Endometrial microvascular endothelial cells (primary cell): ENCODE results near the gene PSENEN. TPM values are rescaled to one million over a fixed set of nuclear protein-coding genes. Genes with fewer than 3 reads are reported as not detected.
"Not testable (repeated sequence)": the region's sequence is repeated elsewhere in the genome, so short reads cannot be mapped to it uniquely, and the experiment has no call there.

Source experiments
- in situ Hi-C: cut with HindIII; loops from 2 replicates; pipeline ENCODE4 v1.10.0; 2017; ENCODE audit warnings: low sequenced_read_pairs, low pct_unique_long_range_greater_than_20kb; ENCODE audit errors: inconsistent ontology term
- total RNA-seq: library from RNA; depleted of rRNA; stranded (reverse); fragments of >200 nt; gene quantifications from one replicate; pipeline ENCODE4 v1.2.3, GENCODE V29; 2015; ENCODE audit errors: inconsistent ontology term

Gene PSENEN
- total RNA-seq, 1 donor from 2014 or later, result 36.0 TPM

DNA sequence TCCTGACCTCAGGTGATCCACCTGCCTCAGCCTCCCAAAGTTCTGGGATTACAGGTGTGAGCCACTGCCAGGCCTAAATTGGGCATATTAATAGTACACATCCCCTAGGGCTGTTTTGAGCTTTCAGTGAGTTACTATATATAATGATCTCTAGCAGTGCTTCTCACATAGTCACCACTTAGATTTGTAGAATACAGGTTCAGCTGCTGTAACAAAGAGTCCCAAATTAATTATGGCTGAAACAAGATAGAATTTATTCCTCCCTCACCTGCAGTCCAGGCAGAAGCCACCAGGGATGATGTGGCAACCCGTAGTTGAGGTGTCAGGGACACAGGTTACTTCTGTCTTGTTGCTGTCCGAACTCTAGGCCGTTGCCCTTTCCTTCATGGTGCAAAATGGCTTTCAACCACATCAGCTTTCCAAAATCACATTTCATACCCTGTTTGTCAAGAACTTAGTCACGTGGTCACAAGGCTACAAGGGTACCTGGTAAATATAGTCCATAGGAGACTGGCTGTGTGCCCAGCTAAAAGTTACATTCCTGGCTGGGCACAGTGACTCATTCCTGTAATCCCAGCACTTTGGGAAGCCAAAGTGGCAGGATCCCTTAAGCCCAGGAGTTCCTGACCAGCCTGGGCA lies 15.4 kb downstream of the PSENEN start:
- in situ Hi-C loops, result no loop called here

DNA sequence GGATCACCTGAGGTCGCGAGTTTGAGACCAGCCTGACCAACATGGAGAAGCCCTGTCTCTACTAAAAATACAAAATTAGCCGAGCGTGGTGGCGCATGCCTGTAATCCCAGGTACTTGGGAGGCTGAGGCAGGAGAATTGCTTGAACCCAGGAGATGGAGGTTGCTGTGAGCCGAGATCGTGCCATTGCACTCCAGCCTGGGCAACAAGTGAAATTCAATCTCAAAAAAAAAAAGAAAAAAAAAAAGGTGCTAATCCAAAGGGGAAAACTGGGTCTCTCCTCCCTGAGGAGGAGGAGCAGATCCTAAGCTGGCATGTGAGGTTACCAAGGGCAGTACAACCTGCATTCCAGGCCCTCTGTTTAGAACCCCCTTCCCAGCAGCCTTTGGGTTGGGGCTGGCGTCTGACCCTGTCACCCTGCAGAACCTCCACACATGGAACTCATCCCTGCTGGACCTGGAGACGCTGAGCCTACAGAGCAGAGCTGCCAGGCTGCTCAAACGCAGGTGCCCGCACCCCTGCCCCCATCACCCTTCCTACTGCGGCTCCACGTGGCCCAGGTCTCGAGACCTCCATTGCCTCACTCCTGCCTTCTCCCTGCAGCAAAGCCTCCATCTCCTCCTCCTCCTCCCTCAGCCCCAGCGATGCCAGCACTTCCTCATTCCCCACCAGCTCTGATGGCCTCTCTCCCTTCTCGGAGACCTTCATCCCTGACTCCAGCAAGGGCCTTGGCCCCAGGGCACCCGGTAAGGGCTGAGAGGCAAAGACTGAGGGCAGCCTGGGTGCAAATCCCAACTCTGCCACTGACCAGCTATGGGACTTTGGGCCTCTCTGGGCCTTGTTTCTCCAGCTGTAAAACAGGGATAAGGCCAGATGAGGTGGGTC lies 19.2 kb downstream of the PSENEN start:
- in situ Hi-C loops, result no loop called here

DNA sequence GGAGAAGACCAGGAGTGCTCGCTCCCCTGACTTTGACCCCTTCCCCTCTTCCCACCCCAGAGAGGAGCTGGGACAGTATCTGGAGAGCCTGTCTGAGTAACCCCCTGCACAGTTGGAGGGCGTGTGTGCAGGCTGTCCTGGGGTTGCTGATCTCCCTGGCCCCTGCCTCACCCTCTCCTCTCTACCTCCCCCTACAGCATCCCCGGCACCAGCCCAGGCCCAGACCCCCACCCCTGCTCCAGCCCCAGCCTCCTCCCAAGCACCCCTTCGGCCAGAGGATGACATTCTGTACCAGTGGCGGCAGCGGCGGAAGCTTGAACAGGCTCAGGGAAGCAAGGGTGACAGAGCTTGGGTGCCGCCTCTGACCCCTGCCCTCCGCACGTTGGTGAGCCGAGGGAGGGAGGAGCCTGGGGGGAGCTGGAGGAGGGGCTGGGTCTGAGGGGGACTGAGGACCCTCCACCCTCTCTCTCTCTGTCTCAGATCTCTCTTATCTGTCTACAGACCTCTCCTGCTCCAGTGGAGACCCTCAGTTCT lies 21.2 kb downstream of the PSENEN start:
- in situ Hi-C loops, result no loop called here

DNA sequence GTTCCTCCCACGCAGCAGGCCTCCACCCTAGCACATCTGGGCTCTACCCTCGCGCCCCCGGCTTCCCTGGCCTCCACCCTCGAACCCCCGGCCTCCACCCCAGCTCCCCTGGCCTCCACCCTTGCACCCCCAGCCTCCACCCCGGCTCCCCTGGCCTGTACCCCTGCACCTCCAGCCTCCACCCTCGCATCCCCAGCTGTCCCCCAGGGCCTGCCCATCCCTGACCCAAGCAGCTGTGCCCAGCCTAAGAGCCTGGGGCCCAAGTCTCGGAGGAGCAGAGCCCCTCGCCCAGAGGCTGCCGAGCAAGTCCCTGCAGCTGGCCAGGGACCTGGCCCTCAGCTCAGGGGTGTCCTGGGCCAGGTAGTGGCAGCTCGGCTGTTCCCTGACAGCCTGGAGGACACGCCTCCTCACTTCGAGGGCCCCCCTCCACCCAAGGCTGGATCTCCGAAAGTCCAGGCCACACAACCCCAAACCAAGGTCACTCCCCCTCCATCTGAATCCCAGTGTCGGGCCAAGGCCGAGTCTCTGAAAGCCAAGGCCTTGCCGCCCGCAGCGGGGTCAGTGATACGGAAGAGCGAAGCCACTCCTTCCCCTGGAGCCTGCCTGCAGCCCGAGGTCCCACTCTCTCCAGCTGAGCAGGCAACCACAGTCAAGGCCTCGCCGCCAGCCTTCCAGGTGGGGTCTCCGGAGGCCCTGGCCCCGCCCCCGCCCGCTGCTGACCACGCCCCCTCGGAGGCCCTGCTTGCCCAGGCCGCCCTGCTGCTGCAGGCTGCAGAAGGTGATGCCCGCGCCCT lies 22.0 kb downstream of the PSENEN start:
- in situ Hi-C loops, result no loop called here

DNA sequence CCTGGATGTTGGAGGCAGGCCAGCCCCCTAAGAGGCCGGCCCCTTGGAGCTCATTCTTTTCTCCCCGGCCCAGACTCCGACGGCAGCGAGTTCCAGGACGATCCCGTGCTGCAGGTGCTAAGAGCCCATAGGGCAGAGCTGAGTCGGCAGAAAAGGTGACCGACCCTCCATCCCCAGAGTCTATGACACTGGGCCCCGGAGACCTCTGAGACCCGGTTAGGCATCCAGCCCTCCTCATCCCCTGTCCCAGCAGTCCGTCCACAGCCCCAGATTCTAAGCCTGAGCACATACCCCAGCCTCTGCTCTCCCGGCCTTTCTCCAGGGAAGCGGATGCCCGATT lies 22.6 kb downstream of the PSENEN start:
- in situ Hi-C loops, result no loop called here

DNA sequence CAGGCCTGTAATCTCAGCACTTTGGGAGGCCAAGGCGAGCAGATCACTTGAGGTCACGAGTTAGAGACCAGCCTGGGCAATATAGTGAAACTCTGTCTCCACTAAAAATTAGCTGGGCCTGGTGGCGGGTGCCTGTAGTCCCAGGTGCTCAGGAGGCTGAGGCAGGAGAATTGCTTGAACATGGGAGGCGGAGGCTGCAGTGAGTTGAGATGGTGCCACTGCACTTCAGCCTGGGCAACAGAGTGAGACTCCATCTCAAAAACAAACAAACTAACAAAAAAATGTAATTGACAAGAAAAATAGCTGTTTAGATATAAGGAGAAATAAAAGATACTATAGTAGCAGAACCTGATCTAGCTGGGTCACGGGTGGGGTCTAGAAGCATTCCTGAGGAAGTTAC lies 26.9 kb downstream of the PSENEN start:
- in situ Hi-C loops, result not testable (repeated sequence)

DNA sequence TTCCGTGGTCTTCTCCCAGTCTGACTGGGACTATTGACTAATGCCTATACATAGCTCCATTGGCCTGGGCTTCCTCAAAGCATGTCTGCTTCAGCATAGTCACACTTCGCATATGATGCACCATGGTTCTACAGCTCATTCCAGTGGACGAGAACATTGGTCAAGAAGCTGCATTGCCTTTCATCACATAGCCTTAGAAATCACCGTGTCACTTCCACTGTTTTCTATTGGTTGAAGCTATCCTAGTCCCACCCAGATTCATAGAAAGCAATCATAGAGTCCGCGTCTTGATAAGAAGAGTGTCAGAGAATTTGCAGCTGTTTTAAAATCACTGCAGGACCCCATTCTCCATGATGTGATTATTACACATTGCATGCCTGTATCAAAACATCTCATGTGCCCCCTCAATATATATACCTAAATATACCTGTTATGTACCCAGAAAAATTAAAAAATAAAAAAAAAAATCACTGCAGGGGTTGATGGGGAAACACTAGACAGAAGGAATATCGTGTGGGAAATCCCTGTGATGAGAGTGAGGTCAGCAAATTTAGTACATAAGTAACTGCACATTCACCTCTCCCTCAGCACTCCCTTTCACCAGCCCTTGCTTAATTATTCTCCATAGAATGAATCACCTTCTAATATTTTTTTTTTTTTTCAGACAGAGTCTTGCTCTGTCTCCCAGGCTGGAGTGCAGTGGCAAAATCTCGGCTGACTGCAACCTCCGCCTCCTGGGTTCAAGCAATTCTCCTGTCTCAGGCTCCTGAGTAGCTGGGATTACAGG lies 27.8 kb downstream of the PSENEN start:
- in situ Hi-C loops, result no loop called here

DNA sequence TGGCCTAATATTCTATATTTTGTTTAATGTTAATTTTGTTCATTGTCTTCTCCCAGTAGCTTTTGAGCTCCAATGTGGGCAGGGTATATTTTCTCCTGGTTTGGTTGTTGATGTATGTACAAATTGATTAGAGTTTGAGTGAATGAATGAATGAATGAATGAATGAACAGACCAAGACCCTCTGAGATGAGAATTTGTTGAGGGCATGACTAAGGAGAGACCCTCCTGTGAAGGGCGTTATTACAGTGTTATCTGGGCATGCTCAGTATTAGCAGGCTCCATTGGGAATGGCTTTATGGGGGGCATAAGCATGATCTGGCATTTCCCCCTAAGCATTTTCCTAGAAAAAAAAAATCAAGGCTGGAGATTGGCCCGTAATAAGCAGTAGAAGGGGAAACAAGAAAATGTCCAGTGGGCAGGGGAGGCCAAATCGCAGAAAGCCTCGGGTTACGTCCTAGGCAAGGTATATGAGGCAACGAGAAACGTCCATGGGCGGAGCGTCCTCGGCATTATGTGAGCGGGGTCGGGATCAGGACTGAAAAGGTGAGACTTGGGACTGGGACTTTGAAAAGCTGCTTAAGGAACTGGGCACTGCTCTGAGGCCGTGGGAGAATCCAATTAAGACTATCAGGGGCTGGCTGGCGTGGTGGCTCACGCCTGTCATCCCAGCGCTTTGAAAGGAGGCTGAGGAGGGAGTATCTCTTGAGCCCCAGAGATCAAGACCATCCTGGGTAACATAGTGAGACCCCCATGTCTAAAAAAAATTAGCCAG lies 29.0 kb downstream of the PSENEN start:
- in situ Hi-C loops, result no loop called here

DNA sequence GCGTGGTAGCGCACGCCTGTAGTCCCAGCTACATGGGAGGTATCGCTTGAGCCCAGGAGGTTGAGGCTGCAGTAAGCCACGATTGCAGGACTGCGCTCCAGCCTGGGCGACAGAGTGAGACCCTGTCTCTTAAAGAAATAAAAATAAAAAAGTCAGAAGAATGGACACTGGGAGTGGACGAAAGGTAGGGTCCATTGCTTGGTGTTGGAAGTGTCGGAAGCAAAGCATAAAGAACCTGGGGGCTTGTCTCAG lies 29.5 kb downstream of the PSENEN start:
- in situ Hi-C loops, result no loop called here

DNA sequence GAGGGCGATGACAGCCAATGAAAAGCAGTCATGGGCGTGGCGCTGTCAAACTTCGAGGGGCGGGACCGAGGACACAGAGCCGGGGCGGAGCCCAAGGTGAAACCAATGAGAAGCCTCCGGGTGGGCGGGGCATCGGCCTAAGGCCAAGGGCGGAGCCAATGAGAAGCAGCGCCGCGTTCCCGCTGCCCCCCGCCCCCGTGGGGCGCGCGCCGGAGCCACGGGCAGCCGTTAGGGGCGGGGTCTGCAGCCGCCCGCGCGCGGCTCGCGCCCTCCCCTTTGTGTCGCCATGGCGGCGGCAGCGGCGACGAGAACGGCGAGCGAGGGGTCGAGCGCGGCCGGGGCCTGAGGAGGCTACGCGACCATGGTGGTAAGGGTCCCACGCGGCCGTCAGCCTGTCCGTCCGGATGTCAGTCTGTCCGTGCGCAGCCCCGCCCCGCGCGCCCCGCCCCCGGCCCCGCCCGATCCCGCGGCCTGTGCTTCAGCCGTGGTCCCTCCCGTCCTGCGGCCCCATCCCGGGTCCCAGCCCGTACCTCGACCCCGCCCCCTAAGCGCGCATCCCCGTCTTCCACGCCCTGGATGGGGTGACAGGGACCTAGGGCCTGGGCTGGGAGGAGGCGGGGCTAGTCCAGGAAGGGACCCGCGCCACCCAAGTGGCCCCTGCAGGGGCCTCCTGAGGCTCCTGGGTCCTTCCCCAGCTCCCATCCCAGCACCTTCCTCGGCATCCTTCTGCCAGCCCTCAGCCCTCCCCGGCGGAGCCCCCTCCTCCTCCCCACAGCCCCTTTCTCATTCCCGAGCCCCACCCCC lies 30.0 kb downstream of the PSENEN start, which contains the start of gene ARHGAP33:
ARHGAP33 (plus strand) TSS at position 267 of the 804 bp plus-strand sequence; CDS start at position 362, 95 bp downstream.
- in situ Hi-C loops, result no loop called here

DNA sequence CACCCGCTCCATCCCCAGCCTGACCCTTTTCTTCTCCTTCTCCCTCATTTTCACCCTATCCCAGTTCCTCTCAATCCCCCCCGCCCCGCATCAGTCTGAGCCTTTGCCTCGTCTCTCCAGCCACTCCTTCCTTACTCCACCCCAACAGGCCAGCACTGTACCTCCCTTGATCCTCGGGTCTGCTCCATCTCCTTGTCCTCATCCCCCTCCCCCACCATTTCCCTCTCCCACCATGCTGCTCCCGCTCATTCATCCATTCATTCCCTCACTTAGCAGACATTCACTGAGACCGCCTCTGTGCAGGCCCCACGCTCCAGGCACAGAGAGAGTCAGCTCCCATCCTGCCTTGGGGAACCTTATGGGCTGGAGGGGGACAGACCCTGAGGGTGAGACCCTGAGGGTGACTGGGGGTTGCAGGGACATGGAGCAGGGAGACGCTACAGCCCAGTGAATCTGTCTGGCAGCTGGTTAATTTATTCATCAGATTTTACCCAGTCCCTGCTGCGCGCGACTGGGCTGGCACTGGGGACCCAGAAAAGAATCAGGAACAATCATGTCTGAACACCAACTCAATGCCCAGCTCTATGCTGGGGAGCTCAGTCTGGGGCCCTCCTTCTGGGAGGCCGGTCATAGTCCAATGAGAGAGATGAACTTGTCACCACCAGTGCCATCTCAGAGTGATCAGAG lies 30.8 kb downstream of the PSENEN start:
- in situ Hi-C loops, result no loop called here

DNA sequence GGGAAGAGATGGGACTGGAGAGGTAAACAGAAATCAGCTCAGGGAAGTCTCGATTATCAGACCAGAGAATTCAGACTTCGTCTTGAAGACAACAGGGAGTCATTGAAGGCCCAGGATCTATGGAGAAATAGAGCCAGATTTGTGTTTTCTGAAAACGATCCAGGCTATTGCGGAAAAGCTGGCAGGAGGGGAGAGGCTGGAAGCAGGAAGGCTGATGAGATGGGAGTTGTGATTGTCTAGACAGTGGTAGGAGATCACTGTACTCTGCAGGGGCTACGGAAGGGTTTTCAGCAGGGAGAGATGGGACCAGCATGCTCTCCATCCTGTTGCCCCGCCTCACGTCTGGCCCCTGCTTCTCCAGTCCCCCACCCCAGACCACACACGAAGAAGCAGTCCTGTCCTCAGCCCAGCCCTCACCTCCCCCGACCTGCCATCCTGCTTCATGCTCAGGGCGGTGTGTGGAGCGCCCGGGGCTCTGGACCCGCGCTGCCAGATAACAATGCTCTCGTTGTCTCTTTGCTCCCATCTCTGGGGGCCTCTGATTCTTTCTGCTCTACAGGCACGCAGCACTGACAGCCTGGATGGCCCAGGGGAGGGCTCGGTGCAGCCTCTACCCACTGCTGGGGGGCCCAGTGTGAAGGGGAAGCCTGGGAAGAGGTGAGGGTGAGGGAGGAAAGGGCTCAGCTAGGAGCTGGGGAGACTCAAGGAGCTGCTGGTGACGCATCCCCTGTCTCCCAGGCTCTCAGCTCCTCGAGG lies 31.8 kb downstream of the PSENEN start:
- in situ Hi-C loops, result no loop called here

DNA sequence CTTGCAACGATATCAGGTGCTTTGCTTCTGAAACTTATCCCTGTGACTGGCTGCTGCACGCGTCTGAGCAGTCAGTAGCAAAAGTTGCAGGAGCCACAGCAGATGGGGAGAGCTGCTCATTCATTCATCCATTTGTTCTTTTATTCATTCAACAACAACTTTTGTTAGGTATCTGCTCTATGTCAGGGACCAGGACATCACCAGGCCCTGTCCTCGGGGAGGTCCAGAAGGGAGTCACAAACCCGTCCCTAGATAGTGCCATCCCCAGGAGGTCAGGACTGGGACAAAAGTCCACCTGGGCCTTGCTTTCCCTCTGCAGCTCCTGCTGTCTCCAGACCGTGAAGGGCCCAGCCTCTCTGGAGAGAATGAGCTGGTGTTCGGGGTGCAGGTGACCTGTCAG lies 32.5 kb downstream of the PSENEN start:
- in situ Hi-C loops, result no loop called here

DNA sequence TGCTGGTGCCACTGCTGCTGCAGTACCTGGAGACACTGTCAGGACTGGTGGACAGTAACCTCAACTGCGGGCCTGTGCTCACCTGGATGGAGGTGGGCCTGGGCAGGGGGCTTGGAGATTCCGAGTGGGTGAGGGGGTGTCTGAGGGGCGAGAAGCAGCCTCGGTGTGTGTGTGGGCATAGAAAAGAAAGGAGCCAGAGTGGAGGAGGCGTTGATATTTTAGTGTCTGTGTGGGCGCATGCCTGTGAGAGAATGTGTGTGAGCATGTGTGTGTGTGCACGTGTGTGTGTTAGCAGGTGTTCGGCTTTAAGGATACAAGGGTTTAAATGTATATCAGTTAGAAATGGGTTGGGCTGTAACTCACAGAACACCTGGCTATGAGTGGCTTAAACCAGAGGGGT lies 33.6 kb downstream of the PSENEN start:
- in situ Hi-C loops, result no loop called here

DNA sequence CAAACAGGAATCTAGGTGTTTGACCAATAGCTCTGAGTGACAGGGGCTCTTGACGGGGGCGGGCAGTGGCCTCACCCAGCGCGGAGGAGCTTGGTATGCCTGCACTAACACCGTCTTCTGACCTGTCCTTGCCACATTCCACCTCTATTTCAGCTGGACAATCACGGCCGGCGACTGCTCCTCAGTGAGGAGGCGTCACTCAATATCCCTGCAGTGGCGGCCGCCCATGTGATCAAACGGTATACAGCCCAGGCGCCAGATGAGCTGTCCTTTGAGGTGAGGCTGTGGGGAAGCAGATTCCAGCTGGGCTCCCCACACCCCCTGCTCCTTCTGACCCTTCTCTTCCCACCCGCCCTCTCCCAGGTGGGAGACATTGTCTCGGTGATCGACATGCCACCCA lies 34.6 kb downstream of the PSENEN start:
- in situ Hi-C loops, result no loop called here

DNA sequence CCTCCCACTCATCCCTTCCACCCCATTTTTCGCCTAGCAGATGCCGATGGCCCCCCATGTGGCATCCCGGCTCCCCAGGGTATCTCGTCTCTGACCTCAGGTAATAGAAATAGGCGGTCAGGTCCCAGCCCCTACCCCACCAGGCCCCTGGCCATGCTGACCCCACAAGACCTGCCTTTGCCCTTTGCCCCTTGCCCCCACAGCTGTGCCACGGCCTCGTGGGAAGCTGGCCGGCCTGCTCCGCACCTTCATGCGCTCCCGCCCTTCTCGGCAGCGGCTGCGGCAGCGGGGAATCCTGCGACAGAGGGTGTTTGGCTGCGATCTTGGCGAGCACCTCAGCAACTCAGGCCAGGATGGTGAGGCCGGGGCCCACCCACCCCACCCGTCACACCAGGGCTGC lies 35.3 kb downstream of the PSENEN start:
- in situ Hi-C loops, result no loop called here
